Measurements from ENCODE around the gene STAC3.

Gene STAC3

DNA sequence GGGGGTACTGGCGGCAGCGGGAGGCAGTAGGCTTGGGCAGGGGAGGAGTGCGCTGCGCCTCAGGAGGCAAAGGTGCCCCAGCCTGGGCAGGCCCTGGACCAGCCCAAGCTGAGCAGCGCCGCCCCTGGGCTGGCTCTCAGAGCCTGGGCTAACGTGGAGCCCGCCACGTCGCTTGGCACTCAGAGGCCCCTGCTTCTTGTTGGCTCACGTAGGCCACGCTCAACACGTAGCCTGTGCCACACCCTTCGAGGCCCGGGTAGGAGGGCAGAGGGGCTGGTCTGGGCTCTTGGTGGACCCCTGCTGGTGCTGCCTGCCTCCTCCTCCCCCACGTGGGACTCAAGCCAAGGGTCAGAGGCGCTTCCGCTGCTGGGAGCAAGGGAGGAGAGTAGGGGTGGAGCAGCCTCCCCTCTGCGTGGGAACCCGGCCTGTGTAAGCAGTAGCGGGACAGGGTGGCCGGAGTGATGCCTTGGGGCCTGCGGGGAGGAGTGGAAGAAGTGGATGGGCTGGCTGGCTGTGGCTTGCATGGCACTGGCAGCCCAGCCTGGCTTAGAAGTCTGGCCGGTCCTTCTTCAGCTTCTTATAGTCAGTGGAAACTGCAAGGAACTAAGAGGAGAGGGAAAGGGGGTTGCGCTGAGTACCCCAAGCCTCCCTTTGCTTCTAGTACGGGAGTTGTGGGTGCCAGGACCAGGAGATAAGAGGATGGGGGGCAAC is 15.8 kb downstream of the STAC3 start:
- FAIRE-seq: no peak

DNA sequence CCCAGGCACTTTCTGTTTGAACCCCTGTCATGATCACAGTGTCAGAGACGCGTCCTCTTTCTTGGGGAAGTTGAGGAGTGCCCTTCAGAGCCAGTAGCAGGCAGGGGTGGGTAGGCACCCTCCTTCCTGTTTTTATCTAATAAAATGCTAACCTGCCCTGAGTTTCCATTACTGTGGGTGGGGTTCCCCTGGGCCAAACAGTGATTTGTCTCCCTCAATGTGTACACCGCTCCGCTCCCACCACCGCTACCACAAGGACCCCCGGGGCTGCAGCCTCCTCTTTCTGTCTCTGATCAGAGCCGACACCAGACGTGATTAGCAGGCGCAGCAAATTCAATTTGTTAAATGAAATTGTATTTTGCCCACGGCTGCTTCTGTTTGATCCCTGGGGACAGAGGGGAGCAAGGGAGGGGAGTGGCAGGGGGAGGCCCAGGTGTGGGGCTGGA is 16.4 kb downstream of the STAC3 start:
- FAIRE-seq: no peak

DNA sequence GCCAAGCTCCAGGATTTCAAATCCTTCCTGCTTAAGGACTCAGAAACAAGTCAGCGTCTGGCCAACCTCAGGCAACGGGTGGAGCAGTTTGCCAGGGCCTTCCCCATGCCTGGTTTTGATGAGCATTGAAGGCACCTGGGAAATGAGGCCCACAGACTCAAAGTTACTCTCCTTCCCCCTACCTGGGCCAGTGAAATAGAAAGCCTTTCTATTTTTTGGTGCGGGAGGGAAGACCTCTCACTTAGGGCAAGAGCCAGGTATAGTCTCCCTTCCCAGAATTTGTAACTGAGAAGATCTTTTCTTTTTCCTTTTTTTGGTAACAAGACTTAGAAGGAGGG is 16.8 kb downstream of the STAC3 start:
- no peak for FAIRE-seq

DNA sequence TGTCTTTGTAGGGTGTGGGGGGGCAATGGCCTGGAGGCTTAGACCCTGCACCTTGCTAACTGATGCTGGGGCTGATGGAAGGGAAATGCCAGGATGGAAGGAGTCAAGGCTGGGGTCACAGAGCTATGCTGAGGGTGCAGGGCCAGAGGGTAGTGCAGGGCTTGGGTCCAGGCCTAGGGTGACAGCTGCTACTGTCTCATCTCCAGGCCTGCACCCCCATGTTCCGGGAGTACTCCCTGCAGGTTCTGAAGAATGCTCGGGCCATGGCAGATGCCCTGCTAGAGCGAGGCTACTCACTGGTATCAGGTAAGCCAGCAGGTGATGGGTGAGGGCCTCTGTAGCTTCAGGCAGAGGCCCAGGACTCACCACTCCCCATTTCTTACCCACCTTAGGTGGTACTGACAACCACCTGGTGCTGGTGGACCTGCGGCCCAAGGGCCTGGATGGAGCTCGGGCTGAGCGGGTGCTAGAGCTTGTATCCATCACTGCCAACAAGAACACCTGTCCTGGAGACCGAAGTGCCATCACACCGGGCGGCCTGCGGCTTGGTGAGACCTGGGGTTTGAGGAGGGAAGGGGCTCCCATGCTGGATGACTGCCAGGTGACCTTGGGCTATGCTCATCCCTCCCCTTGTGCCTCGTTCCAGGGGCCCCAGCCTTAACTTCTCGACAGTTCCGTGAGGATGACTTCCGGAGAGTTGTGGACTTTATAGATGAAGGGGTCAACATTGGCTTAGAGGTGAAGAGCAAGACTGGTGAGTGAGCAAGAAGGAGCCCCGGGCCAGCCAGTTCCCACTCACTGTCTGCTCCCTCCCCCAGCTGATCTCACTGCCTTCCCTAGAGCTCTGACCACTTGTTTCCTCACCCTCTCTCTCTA is 17.4 kb downstream of the STAC3 start:
- no peak for FAIRE-seq

DNA sequence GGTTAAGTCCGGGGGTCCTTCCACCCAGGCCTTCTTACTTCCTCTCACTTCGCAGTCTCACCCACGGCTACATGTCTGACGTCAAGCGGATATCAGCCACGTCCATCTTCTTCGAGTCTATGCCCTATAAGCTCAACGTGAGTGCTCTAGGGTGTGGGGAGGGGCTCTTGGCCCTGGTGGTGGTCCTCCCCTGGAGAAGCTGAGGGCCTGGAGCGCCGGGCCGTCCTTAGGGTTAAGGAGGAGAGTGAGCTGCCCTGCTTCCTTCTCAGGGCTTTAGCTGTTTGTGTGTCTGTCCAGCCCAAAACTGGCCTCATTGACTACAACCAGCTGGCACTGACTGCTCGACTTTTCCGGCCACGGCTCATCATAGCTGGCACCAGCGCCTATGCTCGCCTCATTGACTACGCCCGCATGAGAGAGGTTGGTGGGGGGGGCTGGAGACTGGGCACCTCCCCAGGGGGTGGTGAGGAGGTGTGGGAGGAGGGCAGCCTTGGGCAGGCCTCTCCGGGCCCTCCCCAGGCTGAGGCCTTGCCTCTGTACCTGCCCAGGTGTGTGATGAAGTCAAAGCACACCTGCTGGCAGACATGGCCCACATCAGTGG is 18.7 kb downstream of the STAC3 start:
- no peak for FAIRE-seq

DNA sequence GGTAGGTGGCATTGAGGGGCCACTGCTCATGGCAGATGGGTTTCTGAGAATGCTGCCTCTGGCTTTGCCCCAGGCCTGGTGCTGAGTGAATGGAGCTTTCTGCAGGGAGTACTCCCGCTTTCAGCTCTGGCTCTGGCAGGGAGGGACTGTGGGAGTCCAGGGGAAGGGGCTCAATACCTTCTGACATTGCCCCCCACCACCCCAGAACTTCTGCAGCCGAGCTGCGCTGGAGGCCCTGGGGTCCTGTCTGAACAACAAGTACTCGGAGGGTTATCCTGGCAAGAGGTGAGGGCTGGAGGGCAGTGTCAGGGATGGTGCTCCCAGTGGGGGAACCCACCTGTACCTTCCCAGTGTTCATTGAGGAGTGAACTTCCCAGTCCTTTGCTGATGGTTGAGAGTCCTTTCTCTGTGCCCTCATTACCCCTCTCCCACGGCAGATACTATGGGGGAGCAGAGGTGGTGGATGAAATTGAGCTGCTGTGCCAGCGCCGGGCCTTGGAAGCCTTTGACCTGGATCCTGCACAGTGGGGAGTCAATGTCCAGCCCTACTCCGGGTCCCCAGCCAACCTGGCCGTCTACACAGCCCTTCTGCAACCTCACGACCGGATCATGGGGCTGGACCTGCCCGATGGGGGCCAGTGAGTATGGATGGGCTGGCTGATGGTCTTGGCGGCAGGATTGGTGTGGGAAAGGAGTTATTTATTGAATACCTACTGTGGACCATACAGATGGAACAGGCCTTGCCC is 19.5 kb downstream of the STAC3 start:
- FAIRE-seq: no peak

DNA sequence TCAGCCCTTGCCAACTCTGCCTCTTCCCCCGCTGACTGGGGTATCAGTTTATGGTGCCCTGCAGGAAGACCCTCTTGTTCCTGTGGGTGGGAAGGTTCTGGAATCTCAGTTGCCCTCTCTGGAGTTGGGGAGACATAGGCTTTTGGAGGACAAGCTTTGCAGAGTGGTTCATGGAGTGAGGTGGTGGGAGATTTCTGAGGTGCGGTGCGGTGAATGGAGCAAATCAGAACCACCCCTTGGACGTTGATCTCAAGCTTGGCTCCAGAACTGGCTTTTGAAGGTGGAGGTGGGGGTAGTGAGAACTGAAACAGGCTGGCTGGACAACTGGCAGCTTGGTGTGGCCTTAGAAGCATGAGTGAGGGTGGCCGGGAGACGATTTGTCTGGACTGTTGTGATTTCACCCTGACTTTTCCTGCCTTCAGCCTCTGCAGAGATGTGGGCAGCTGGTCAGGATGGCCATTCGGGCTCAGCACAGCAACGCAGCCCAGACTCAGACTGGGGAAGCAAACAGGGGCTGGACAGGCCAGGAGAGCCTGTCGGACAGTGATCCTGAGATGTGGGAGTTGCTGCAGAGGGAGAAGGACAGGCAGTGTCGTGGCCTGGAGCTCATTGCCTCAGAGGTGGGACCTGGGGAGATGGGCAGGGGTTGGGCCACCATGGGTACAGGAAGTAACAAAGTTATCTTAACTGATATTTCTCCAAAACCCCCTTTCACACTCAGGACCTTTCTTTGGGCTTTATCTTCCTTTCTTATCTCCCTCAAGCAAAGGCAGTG is 20.4 kb downstream of the STAC3 start:
- no peak for FAIRE-seq

DNA sequence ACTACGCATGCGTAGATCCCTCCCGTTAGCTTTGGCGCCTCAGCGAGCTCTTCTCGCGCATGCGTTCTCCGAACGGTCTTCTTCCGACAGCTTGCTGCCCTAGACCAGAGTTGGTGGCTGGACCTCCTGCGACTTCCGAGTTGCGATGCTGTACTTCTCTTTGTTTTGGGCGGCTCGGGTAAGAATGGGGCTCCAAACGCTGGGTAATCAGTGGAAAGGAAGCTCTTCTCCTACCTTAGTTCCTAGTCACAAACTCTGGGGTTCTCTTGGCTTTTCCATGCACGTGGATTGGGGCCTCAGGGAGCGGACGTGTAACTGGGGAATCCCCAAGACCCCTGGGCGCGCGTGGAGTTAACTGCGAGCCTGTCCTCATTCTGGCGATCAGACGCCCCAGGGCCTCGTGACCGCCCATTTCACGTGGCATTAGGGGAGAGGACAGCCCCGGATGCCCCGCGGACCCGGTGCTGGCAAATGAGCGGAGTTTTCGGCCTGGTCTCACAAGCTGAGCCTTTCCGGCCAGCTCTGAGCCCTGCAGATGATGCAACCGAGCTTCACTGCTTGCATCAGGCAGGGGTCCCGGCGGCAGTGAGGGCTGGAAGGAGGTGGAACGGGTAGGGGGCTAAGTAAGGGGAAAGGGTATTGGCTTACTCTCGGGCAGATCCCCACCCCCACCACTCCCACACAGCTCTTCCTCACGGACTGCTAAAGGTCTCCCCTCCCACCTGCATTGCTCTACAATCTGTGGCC is 21.2 kb downstream of the STAC3 start, which contains the start of gene SHMT2:
SHMT2 (plus strand) TSS at position 78 of the 747 bp plus-strand sequence; CDS start at position 146, 68 bp downstream.
- FAIRE-seq: peak; percentile 75

DNA sequence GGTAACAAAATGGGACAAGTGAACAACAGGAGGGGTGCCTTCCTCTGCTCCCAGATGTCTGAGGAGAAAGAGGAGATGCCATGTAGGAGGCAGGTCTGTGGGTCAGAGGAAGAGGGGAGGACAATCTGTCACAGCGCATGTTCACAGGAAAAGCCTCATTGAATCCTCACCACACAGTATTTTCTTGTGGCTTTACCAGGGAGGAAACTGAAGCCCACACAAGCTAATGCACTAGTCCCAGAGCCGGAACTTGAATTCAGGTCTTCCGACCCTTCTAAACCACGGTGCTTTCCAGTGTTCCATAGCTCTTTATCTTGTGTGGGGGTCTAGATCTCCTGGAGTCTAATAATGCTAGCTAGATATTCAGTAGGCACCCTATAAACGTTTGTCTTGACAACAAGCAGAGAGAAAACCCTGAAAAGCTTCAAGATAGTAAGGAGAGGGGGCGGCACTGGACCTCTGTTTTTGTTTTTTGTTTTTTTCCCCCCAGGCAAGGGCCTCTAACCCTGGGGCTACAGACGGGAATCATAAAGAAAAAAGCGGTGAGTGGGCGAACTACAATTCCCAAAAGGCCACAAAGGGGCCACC is 21.8 kb downstream of the STAC3 start:
- FAIRE-seq: no peak

DNA sequence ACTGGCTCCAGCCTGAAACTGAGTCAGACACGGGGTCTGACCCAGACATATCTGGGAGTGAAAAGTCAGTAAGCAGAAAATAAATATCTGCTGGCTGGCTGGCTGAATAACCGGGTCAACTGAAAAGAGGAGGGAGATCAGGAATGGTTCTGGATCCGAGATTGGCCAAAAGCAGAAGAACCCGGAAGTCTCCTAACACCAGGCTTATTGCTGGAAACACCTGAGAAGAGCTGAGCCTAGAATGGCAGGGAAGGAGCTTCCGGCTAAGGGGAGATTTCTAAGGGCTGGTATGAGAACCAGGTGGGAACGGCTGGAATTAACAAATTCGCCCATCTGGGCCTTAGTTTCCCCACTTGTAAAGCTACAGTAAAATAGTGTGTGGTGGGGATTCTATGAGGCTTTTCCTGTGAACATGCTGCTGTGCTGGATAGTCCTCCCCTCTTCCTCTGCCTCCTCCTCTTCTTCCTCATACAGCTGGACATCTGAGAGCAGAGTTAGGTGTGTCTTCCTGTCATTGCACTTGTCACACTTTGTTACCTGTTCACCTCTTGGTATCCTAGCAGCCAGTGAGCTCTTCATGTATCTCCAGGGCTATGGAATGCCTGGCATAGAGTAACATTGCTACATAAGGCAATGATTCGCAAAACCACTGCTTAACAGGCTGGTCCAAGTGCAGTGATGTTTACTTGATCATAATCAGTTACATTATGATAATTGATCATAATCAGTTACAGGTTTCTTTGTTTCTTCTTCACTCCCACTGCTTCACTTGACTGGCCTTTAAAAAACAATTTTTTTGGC is 23.5 kb downstream of the STAC3 start:
- FAIRE-seq: no peak

DNA sequence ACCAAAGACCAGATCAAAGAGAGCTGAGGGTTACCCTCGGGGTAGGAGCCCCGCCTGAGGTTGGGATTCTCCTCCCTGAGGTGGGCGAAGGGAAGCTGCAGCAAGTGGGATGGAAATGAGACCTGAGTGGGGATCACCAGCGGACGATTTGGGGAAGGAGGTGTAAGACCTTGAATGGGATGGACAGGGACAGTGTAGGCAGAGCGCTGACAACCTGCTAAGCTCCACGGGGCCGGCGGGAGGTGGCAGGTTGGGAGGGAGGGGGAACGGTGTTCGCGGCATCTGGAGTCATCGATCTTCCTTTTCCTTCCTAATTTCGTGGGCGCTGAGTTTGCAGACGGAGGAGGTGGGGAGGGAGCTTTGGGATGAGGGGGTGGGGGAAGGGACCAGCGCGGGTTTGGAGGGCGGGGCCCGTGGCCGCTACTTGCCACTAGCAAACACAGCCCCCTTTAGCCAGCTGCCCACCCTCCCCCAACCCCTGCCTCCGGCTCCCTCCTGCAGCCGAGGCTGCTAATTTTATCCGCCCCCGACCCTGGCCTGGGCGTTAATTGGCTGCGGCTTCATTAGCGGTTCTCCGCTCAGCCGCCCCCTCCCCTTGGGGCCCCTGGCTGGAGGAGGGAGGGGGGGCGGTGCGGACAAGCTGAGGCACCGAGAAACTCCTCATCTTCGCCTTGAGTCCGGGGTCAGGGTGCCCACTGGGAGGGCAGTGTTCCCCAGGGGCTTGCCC is 24.2 kb downstream of the STAC3 start:
- FAIRE-seq: no peak

DNA sequence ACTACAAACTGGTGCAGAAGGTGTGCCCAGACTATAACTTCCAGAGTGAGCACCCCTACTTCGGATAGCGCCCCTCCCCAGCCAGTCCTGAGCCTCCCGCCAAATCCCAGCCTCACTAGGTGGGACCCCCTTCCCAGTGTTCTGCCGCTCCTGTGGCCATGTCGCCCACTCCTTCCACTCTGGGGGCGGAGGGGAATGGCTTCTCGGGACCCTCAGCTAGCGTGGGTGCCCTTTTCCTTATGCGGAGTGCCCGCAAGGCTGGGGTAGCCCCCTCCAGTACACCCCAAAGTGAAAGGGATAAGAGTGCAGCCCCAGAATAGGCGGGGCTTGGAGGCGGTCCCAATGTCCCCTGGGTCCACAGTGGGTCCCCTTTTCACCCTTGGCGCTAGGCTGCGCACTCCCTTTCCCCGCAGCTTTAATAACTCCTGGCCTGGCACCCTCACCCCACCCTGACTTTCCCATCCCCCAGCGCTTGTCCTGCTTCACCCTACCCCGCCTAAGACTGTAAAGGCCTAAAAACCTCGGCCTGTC is 25.2 kb downstream of the STAC3 start:
- FAIRE-seq: no peak

DNA sequence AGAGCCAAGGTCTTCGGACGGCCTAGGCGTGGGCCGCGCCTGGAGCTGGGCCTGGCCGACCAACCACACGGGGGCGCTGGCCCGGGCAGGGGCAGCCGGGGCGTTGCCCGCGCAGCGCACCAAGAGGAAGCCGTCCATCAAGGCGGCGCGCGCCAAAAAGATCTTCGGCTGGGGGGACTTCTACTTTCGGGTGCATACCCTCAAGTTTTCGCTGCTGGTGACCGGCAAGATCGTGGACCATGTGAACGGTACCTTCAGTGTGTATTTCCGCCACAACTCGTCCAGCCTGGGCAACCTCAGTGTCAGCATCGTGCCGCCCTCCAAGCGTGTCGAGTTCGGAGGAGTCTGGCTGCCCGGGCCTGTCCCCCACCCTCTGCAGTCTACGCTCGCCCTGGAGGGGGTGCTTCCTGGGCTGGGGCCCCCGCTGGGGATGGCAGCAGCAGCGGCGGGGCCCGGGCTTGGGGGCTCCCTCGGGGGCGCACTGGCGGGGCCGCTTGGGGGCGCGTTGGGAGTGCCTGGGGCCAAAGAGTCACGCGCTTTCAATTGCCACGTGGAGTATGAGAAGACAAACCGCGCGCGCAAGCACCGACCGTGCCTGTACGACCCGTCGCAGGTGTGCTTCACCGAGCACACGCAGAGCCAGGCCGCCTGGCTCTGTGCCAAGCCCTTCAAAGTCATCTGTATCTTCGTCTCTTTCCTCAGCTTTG is 25.9 kb downstream of the STAC3 start:
- FAIRE-seq: no peak

DNA sequence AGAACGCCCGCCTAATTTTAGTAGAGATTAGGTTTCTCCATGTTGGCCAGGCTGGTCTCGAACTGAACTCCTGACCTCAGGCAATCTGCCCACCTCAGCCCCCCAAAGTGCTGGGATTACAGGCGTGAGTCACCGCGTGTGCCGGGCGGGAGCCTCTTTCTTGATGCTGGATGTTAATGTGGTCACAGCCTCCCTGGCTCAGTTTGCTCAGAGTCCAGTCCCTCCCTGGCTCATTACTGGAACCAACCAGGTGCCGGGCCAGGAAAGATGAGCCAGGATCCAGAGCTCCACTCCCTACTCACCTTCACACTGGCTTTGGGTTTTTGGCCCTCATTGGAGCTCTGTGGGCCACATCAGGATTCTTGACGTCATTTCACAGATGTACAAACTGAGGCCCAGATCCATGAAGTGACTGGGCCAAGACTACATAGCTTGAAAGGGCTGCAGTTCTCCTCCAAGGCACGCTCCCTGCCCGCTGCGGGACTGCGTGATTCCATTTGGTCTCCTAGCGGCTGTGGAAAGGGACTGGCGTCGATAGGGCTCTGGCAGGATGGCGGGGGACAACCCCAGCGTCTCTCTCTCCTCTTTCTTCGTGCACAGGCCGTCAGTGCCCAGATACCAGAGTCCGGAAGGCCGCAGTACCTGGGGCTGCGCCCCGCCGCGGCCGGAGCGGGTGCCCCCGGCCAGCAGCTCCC is 26.6 kb downstream of the STAC3 start:
- no peak for FAIRE-seq

DNA sequence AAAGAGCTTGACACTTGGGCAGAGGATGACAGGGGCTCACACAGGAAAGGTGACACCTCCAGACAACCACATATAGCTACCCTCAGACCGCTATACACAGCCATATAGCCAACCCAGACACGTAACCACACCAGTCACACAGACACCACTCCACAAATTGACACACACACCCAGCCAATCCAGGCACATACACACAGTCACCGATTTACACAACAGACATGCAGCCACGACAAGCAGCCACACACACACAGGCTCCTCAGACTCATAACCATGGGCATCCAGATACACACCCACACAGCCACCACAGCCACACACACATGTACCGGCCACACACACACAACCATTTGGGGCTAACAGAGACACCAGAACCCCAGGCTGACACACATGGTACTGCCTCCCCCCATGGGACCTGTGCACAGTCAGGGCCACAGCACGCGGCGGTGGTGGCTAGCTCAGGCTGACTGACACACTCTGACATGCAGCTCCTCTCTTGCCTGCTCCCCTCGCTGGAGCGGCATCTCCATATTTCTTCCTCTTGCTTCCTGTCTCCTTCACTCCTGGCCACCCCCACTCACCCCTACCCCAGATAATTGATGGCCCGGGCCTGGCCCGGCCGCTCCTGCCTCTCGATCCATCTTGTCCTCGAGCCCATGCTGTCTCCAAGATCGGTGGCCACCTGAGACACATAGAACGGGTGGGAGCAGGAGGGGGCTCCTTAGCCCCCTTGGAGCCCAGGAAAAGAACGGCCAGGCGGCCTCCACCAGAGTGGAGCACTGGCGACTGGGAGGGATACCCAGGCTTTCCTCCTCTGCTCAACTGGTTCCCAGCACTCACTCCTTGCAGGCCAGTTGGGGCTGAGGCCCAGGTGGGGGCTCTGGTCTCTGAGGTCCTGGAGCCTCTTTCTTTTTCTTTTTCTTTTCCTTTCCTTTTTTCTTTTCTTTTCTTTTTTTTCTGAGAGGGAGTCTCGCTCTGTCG is 27.5 kb downstream of the STAC3 start:
- no peak for FAIRE-seq
